GM12878 (cell line): ENCODE data around the gene NUDT13. TPM values are rescaled to one million over a fixed set of nuclear protein-coding genes. Genes with fewer than 3 reads are reported as not detected.

Experiments
- ATAC-seq: fragments of 200-7000 bp; cut with Tn5 transposase; 3 replicates; pipeline ENCODE4 v1.9.1; 2020; ENCODE audit warnings: mild to moderate bottlenecking, moderate library complexity
- BruUV-seq: library from RNA; stranded (reverse); fragments of 400-500 nt; replicated peaks from 2 replicates; lab custom pipeline; 2021; lab: Mats Ljungman, UMichigan
- CTCF ChIA-PET: fragments of 300-600 bp; sonication (Branson Sonifier 250); formaldehyde crosslinking; extraction: SDS; loops from one replicate; lab custom pipeline; 2021; ENCODE audit warnings: inconsistent platforms; lab: Yijun Ruan, JAX
- POLR2A ChIA-PET: fragments of 350-600 bp; formaldehyde crosslinking; extraction: SDS; loops from one replicate; lab custom pipeline; 2021; ENCODE audit warnings: inconsistent platforms; lab: Charles Lee
- RAD21 ChIA-PET: fragments of 300-600 bp; sonication (Branson Sonifier 250); formaldehyde crosslinking; loops from one replicate; lab custom pipeline; 2023; ENCODE audit warnings: antibody characterized with exemption; ENCODE audit not compliant: unreplicated experiment; lab: Charles Lee
- SMC1A ChIA-PET: fragments of 300-600 bp; sonication (Branson Sonifier 250); formaldehyde crosslinking; loops from one replicate; lab custom pipeline; 2023; ENCODE audit not compliant: unreplicated experiment, uncharacterized antibody; lab: Charles Lee
- DNase-seq: peaks from one replicate; pipeline ENCODE4 v3.0.0-alpha.2; 2011; ENCODE audit warnings: low read depth, low spot score
- FAIRE-seq: peaks from 3 replicates; lab custom pipeline; 2011; peaks lifted over from hg19 to GRCh38; lab: Jason Lieb, UNC
- H2AFZ ChIP-seq: 2 replicates; pipeline ENCODE4 v1.6.0; 2011; ENCODE audit warnings: low read depth, low read length, control low read depth; ENCODE audit not compliant: control insufficient read depth
- H3K27ac ChIP-seq: 2 replicates; pipeline ENCODE4 v1.5.1; 2011; ENCODE audit warnings: control low read depth; ENCODE audit not compliant: control insufficient read depth, insufficient read depth
- H3K27me3 ChIP-seq, 2 experiments: replicated peaks in 1 of 2; 2 replicates each; pipeline versions ENCODE4 v1.6.0 to v1.6.1; 2011; ENCODE audit warnings: low read length in 1 of 2; ENCODE audit not compliant: control insufficient read depth in 2 of 2, insufficient read depth in 2 of 2
- H3K36me3 ChIP-seq, 2 experiments: 2 replicates each; pipeline ENCODE4 v1.5.1; 2011; ENCODE audit warnings: low read length in 1 of 2; ENCODE audit not compliant: control insufficient read depth in 2 of 2, insufficient read depth in 2 of 2
- H3K4me1 ChIP-seq: 2 replicates; pipeline ENCODE4 v1.6.1; 2011; ENCODE audit warnings: mild to moderate bottlenecking, low read length, moderate library complexity, mixed read lengths; ENCODE audit not compliant: control insufficient read depth, insufficient read depth
- H3K4me2 ChIP-seq: 2 replicates; pipeline ENCODE4 v1.6.0; 2011; ENCODE audit warnings: control low read depth; ENCODE audit not compliant: control insufficient read depth, insufficient read depth
- H3K4me3 ChIP-seq: fragments of 200-600 bp; sonication (generic); 2 replicates; pipeline ENCODE4 v1.5.1; 2016
- H3K79me2 ChIP-seq: 2 replicates; pipeline ENCODE4 v1.6.0; 2011; ENCODE audit warnings: low read length; ENCODE audit not compliant: control insufficient read depth, insufficient read depth
- H3K9ac ChIP-seq: 2 replicates; pipeline ENCODE4 v1.8.0; 2011; ENCODE audit warnings: low read length, control low read depth, mixed read lengths; ENCODE audit not compliant: control insufficient read depth, insufficient read depth
- H3K9me3 ChIP-seq: replicated peaks from 3 replicates; pipeline ENCODE4 v1.5.1; 2011; ENCODE audit warnings: mild to moderate bottlenecking, low read length; ENCODE audit not compliant: control insufficient read depth, insufficient read depth
- H4K20me1 ChIP-seq: 2 replicates; pipeline ENCODE4 v1.6.0; 2011; ENCODE audit not compliant: control insufficient read depth, insufficient read depth
- EP300 ChIP-seq, 2 experiments: fragments of 150-350 bp in 1 of 2; IDR thresholded peaks; 2 replicates each; pipeline ENCODE4 v1.6.1; 2011 to 2012; ENCODE audit warnings: low read depth in 2 of 2, low read length in 2 of 2, borderline replicate concordance in 1 of 2, improper control_type of control experiment in 1 of 2, inconsistent platforms in 1 of 2; ENCODE audit not compliant: control insufficient read depth in 1 of 2
- IKZF2 ChIP-seq, 2 experiments: fragments of 450-650 bp; IDR thresholded peaks; 2 replicates each; pipeline ENCODE4 v1.6.1; 2017; ENCODE audit warnings: mild to moderate bottlenecking in 2 of 2, moderate library complexity in 2 of 2
- POU2F2 ChIP-seq: IDR thresholded peaks from 3 replicates; pipeline ENCODE4 v1.6.1; 2011; ENCODE audit warnings: low read depth, mild to moderate bottlenecking, low read length, borderline replicate concordance
- SIX5 ChIP-seq: IDR thresholded peaks from 2 replicates; pipeline ENCODE4 v1.6.1; 2011; ENCODE audit warnings: mild to moderate bottlenecking, low read depth, low read length, moderate library complexity; ENCODE audit not compliant: severe bottlenecking
- STAT1 ChIP-seq: fragments of 450-650 bp; conservative IDR thresholded peaks from 2 replicates; pipeline ENCODE4 v1.6.1; 2014; ENCODE audit warnings: antibody characterized with exemption, mild to moderate bottlenecking
- WGBS: methylation state at CpG from one replicate; pipeline ENCODE4 v1.1.6; 2016; ENCODE audit warnings: low lambda C conversion rate; ENCODE audit not compliant: insufficient replicate concordance, insufficient coverage; ENCODE audit errors: missing lambda C conversion rate; 5-methylcytosine and 5-hydroxymethylcytosine counted together
- in situ Hi-C: fragments of 300-500 bp; cut with MboI; formaldehyde crosslinking; loops from 9 replicates; pipeline ENCODE4 v1.14.3; 2018; ENCODE audit warnings: mixed read lengths
- intact Hi-C: fragments of 100-400 bp; cut with micrococcal nuclease; formaldehyde crosslinking; loops from one replicate; pipeline ENCODE4 v1.14.2; 2022; ENCODE audit not compliant: unreplicated experiment
- polyA plus RNA-seq, 11 experiments: library from polyadenylated mRNA; depleted of rRNA in 4 of 11; unstranded in 6 of 11; stranded (reverse) in 5 of 11; fragments of >200 nt; fragmentation: Nextera tagmentation in 4 of 11; fragmentation: Illumina TruSeq in 1 of 11; extraction: Ambion mirVana in 4 of 11; extraction: Trizol in 1 of 11; gene quantifications; 1 replicate in 1 of 11; 2 replicates in 10 of 11; pipeline versions ENCODE4 v1.2.1 to v1.2.3, GENCODE V29; 2011 to 2016; ENCODE audit warnings: inconsistent platforms in 2 of 11, missing spikeins in 2 of 11, low read depth in 1 of 11
- total RNA-seq, 4 experiments: library from RNA; depleted of rRNA in 3 of 4; stranded (reverse); fragments of >200 nt in 3 of 4; fragmentation: Illumina TruSeq in 1 of 4; extraction: Trizol in 1 of 4; gene quantifications; 2 replicates each; pipeline versions ENCODE4 v1.2.1 to v1.2.3, GENCODE V29; 2013 to 2021
- TF ChIP-seq, protein P1 (sequence below): IDR thresholded peaks from 2 replicates; pipeline ENCODE4 v1.6.1; 2011; ENCODE audit warnings: low read depth, mild to moderate bottlenecking, low read length, moderate library complexity, borderline replicate concordance; ENCODE audit errors: extremely low read depth
- TF ChIP-seq, protein P2 (sequence below): IDR thresholded peaks from 2 replicates; pipeline ENCODE4 v1.6.1; 2012; ENCODE audit warnings: low read depth, low read length, improper control_type of control experiment
- TF ChIP-seq, protein P3 (sequence below): fragments of 450-650 bp; IDR thresholded peaks from 2 replicates; pipeline ENCODE4 v1.6.1; 2016; ENCODE audit warnings: mild to moderate bottlenecking
- TF ChIP-seq, protein P4 (sequence below): IDR thresholded peaks from 2 replicates; pipeline ENCODE4 v1.6.1; 2012; ENCODE audit warnings: low read depth, low read length, improper control_type of control experiment
- TF ChIP-seq, protein P5 (sequence below): IDR thresholded peaks from 2 replicates; pipeline ENCODE4 v1.6.1; 2011; ENCODE audit warnings: mild to moderate bottlenecking, low read depth, low read length, moderate library complexity; ENCODE audit not compliant: insufficient replicate concordance

The NUDT13 gene
- total and polyA plus RNA-seq, 10 of the 15 experiments (the other 5 are each of a cell fraction or from before 2014, with no cell fraction given): 0.72 to 6.1 (median 1.9) TPM

DNA sequence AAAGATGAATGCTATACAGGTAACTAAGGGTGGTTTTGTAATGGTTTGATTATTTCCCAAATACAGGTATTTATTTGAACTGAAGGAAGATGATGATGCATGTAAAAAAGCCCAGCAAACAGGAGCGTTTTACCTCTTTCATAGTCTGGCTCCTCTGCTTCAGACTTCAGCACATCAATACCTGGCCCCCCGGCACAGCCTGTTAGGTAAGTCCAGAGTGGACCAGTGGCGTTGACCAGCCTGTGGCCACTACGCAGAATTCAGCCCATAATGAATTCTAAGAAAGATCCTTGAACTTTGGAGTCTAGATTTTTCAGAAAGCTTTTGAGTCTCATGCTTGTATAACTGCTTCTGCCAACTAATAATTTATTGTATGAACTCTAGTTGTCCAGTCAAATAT is 9.7 kb downstream of the NUDT13 start:
- Histone ChIP-seq H3K9me3 (no peaks in the 10 kb centered on the region), H4K20me1 (no peaks in the 10 kb centered on the region), H3K27ac (0 out of 2 replicates have a peak overlapping the region, but pooled peaks have one; percentile 43), H3K4me2 (no peak overlapping the region), H3K27me3 (no peaks in the 10 kb centered on the region), H3K4me1 (peaks cover 20% of the 10 kb centered on the region), H3K36me3 (peaks cover 0 to 8% of the 10 kb centered on the region in 2 experiments; a peak in 2 of 4 replicates), H3K9ac (no peak overlapping the region), H2AFZ (no peak overlapping the region), H3K79me2 (no peaks in the 10 kb centered on the region), H3K4me3 (no peak overlapping the region)
- ChIA-PET SMC1A (interaction anchor here (1.4 kb wide), 1 partner anchor 10 kb away, joined by 3 read pairs; the partner anchor contains the start of gene NUDT13), CTCF (no interaction called here), RAD21 (interaction anchor here (1.4 kb wide), 1 partner anchor 26 kb away, joined by 3 read pairs; no protein-coding TSS in a partner anchor), POLR2A (interaction anchor here (0.6 to 1.0 kb wide), 3 partner anchors 9 to 281 kb away, joined by 3 to 5 read pairs (median 4); partner anchors contain the start of gene NUDT13)
- DNase-seq: no peak
- no peak for FAIRE-seq
- in situ Hi-C loops: no loop called here
- no peak for ATAC-seq
- TF ChIP-seq POU2F2: no peak
- TF ChIP-seq, protein P1, sequence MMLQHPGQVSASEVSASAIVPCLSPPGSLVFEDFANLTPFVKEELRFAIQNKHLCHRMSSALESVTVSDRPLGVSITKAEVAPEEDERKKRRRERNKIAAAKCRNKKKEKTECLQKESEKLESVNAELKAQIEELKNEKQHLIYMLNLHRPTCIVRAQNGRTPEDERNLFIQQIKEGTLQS: no peak
- WGBS: 94% methylated on average over 4 of the region's 4 CpGs
- no TSS peak for BruUV-seq
- intact Hi-C loops: no loop called here

DNA sequence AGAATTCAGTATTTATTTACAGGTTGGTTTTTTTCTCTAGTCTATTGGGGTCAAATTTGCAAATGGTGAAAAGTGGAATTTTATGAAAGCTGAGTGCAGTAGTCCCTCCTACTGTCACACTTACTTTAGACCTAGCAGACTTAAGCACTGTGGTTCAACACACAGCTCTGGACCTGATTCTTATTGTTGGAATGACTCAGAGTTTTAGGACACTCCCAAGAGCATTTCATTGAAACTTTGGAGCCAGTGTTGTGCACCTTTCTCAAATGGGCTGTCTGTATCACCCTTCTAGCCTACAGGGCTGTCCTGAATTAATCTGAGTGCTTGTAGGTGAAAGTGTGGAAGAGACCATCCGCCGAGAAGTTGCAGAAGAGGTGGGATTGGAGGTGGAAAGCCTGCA is 16.1 kb downstream of the NUDT13 start:
- RAD21 ChIA-PET: no interaction called here
- H2AFZ ChIP-seq: no peak overlapping the region
- in situ Hi-C loops (no loop called here), intact Hi-C loops (no loop called here)
- peaks cover 2 to 9% of the 10 kb centered on the region in 2 experiments; a peak in 3 of 4 replicates for H3K36me3 ChIP-seq
- SMC1A ChIA-PET: interaction anchor here (1.1 to 1.3 kb wide), 2 partner anchors 31 to 36 kb away, joined by 3 read pairs; no protein-coding TSS in a partner anchor
- DNase-seq (no peak), ATAC-seq (no peak), FAIRE-seq (no peak)
- no peaks in the 10 kb centered on the region for H3K79me2 ChIP-seq
- H3K4me3 ChIP-seq: no peak overlapping the region
- H3K9me3 ChIP-seq: no peaks in the 10 kb centered on the region
- BruUV-seq: no TSS peak
- H3K27ac ChIP-seq: no peak overlapping the region
- no peaks in the 10 kb centered on the region for H3K27me3 ChIP-seq
- no peak overlapping the region for H3K9ac ChIP-seq
- POLR2A ChIA-PET: interaction anchor here (0.6 kb wide), 1 partner anchor 770 kb away, joined by 3 read pairs; no protein-coding TSS in a partner anchor
- no peaks in the 10 kb centered on the region for H3K4me1 ChIP-seq
- no peaks in the 10 kb centered on the region for H4K20me1 ChIP-seq
- CTCF ChIA-PET: interaction anchor here (0.6 kb wide), 1 partner anchor 39 kb away, joined by 3 read pairs; no protein-coding TSS in a partner anchor
- no peak overlapping the region for H3K4me2 ChIP-seq
- 100% methylated on average over 2 of the region's 2 CpGs for WGBS
- no peak for TF ChIP-seq IKZF2 (IDR thresholded peaks at IDR 0.05)
- TF ChIP-seq, protein P2, sequence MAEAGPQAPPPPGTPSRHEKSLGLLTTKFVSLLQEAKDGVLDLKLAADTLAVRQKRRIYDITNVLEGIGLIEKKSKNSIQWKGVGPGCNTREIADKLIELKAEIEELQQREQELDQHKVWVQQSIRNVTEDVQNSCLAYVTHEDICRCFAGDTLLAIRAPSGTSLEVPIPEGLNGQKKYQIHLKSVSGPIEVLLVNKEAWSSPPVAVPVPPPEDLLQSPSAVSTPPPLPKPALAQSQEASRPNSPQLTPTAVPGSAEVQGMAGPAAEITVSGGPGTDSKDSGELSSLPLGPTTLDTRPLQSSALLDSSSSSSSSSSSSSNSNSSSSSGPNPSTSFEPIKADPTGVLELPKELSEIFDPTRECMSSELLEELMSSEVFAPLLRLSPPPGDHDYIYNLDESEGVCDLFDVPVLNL: no peak
- TF ChIP-seq, protein P3, sequence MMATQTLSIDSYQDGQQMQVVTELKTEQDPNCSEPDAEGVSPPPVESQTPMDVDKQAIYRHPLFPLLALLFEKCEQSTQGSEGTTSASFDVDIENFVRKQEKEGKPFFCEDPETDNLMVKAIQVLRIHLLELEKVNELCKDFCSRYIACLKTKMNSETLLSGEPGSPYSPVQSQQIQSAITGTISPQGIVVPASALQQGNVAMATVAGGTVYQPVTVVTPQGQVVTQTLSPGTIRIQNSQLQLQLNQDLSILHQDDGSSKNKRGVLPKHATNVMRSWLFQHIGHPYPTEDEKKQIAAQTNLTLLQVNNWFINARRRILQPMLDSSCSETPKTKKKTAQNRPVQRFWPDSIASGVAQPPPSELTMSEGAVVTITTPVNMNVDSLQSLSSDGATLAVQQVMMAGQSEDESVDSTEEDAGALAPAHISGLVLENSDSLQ: no peak
- TF ChIP-seq SIX5: no peak
- TF ChIP-seq STAT1: no peak
- no peak for TF ChIP-seq EP300 (IDR thresholded peaks at IDR 0.05; ENCODE audit: borderline replicate concordance in 1 of 2, control insufficient read depth in 1 of 2, low read depth in 2 of 2, low read length in 2 of 2)
- TF ChIP-seq, protein P4, sequence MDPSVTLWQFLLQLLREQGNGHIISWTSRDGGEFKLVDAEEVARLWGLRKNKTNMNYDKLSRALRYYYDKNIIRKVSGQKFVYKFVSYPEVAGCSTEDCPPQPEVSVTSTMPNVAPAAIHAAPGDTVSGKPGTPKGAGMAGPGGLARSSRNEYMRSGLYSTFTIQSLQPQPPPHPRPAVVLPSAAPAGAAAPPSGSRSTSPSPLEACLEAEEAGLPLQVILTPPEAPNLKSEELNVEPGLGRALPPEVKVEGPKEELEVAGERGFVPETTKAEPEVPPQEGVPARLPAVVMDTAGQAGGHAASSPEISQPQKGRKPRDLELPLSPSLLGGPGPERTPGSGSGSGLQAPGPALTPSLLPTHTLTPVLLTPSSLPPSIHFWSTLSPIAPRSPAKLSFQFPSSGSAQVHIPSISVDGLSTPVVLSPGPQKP: no peak
- TF ChIP-seq, protein P5, sequence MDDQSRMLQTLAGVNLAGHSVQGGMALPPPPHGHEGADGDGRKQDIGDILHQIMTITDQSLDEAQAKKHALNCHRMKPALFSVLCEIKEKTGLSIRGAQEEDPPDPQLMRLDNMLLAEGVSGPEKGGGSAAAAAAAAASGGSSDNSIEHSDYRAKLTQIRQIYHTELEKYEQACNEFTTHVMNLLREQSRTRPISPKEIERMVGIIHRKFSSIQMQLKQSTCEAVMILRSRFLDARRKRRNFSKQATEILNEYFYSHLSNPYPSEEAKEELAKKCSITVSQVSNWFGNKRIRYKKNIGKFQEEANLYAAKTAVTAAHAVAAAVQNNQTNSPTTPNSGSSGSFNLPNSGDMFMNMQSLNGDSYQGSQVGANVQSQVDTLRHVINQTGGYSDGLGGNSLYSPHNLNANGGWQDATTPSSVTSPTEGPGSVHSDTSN: no peak
